Mesenteric fat pad (tissue), 1 donor: ENCODE results near the gene ATP13A1. TPM values are rescaled to one million over a fixed set of nuclear protein-coding genes. Genes with fewer than 3 reads are reported as not detected.
"Not testable (repeated sequence)": the region's sequence is repeated elsewhere in the genome, so short reads cannot be mapped to it uniquely, and the experiment has no call there.

Experiments
- DNase-seq: peaks from one replicate; pipeline ENCODE4 v3.0.0-alpha.2; 2020; ENCODE audit warnings: low spot score
- total RNA-seq: library from RNA; stranded (reverse); fragmentation: NEBNext Ultra II Directional; extraction: Animal tissue kit (Norgen Biotek cat#: 25700); gene quantifications from one replicate; pipeline ENCODE4 v1.2.1, GENCODE V29; 2021
- donor health status: DM: yes; HTN: yes; CAD: no.

ATP13A1 gene
- total RNA-seq, 1 donor from 2014 or later, result 38.4 TPM

DNA sequence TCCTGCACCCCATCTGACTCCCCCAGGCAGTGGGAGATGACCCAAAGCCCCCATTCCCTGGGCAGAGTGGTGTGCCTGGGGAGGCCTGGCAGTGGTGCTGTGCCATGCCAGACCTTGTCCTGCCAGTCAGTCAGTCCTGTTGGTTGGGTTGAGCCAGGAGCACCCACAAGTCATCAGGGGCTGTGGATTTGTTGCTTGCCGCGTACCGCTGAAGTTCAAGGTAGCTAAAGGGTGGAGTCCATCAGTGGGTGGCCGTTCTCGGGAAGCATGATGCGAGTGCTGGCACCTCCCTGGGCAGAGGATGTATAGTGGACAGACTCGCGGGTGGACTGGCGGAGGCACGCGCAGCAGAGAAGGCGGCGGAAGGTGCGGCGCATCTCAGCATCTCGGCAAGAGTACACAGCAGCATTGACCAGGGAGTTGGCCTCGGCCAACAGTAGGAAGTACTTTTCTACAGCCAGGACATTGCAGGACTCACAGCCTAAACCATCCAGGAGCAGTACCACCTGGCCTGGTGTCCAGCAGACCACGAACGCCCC lies 39.4 kb downstream of the ATP13A1 start:
- no peak for DNase-seq

DNA sequence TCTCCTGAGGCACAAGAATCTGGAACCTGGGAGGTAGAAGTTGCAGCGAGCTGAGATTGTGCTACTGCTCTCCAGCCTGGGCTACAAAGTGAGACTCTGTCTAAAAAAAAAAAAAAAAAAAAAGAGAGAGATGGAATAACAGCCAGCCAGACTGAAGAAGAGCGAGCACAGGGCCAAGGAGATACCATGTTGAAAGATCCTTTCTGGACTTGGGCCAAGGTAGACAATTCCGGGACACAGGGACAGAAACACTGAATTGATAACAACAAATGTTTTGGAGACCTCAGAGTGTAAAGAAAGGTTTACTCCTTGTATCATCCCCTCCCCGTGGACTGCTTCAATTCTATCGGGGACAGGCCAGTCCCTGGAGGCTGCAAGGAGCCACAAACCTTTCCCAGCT lies 40.1 kb downstream of the ATP13A1 start:
- no peak for DNase-seq

DNA sequence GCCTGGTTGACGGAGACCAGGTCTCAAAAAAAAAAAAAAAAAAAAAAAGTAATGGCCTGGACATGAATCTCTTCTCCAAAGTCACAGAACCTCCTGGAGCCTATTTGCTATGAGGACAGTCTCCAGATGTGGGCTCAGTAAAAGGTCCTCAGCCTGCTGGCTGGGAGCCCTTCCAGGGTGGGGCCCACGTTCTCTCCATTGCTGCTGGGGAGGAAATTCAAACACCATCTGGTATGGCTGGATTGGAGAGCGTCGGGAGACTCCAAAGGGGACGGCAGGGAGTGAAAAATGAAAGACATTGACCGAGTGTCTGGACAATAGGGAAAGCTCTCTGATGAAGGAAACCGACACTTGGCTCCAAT lies 43.6 kb downstream of the ATP13A1 start:
- DNase-seq, result no peak

DNA sequence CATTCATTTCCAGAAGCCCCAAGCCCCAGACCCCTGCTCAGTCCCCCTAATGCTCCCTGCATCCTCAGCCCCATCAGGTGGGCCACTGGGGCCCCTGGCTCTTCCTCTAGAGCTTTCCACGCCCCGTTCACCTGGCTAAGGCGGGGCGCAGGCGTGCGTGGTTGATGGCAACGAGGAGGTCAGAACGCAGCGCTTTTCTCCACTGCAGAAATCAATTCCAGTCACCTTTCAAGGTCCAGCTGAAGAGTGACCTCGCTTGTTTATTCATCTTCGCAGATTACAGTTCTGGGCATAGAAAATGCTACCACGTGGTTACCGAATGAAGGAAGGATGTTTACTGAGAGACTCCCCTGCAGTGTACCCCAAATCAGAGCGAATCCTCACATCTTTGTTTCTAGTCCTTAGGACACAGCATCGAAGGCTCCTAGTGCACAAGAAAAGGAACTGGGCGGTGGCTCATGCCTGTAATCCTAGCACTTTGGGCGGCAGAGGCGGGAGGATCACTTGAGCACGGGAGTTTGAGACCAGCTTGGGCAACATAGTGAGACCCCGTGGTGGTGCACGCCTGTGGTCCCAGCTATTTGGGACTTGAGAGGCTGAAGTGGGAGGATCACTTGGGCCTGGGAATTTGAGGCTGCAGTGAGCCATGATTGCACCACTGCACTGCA lies 44.2 kb downstream of the ATP13A1 start:
- no peak for DNase-seq

DNA sequence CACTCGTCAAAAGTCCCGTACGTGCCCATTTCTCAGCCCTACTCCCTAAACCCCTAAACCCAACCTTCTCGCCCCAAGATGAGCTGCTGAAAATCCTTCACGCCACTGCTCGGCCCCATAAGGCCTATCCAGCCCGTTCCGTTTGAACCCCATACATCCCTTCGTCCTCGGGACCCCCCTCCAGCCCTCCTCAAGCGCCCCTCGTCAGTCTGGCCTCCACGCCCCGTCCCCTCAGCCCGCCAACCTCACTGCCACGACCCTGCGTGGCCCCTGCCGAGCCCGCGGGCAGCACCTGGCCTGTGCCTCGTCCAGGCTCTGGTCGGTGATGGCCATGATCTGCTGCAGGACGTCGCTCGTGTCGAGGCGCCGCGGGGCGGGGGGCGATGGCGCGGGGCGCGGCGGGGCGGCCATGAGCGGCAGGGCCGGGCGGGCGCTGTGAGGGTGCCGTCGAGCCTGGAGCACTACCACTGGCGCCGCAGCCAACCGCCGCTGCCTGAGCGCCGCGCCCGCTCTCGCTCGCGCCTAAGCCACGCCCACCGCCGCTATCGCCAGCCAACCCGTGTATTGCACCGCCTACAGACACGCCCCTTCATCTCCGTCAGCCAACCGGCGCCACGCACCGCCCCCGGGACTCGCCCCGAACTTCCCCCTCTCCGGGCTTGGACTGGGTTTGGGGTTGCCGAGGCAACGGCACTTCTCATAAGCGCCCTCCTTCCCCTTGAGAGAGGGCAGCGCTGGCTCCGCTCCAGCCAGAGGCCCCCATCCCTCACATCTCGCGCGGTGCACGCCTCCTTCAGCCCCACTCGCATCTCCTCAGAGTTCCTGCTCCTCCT lies 45.0 kb downstream of the ATP13A1 start, which contains the start of gene PBX4:
Gene PBX4, minus strand, starts transcription at position 469 of the 833 bp plus-strand sequence. Its CDS starts 58 bp downstream, at position 411.
- peak; percentile 97 for DNase-seq

DNA sequence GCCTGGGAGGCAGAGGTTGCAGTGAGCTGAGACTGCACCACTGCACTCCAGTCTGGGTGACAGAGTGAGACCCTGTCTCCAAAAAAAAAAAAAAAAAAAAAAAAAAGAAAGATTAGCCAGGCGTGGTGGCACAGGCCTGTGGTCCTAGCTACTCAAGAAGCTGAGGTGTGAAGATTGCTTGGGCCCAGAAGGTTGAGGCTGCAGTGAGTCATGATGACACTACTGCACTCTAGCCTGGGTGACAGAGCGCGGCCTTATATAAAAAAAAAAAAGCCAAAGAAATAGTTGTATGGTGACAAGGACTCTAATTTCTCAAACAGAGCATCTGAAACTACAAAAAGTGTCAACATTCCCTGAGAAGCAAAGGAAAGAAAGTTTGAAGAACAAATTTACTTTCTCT lies 48.4 kb downstream of the ATP13A1 start:
- DNase-seq, result no peak

DNA sequence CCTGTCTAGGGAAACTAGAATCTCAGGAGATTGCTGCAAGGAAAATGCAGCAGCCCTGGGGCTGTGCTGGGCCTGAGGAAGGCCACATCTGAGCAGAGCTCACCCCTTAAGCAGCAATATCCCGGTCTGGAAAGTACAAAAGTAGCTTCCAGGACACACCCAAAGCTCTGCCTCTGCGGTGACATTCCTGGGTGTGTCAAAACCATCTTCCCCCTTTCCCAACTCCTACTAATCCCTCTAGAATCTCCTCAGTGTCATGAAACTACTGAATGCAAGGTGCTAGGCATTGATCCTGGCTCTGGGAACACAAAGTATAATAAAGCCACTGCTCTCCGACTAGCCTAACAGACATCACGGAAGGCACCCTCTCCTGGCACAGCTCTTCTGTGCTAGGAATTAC lies 50.0 kb downstream of the ATP13A1 start:
- DNase-seq, result no peak

DNA sequence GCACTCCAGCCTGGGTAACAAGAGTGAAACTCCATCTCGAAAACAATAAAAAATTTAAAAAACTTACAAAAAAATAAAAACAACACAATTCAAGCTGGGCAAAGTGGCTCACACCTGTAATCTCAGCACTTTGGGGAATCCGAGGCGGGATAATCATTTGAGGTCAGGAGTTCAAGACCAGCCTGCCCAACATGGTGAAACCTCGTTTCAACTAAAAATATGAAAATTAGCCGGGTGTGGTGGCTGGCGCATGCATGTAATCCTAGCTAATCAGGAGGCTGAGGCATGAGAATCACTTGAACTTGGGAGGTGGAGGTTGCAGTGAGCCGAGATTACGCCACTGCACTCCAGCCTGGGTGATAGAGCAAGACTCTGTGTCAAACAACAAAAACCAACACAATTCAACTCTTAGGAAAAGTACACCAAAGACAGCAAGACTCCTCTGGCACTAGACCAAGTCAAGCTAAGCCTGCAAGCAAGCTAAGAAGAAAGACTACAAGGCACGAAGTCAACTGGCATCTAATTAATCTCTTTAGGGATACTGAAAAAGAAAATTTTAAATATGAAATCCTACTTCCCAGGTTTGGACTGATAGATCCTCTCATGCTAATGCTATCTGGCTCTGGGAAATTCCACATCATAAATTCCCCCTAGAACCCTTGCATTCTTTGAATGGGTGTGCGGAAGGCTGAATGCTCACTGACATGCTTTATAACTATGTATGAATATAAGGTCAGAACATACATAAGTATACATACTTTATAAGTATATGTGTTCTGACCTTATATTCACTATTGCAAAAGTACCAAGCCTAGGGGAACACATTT lies 52.9 kb downstream of the ATP13A1 start:
- no peak for DNase-seq

DNA sequence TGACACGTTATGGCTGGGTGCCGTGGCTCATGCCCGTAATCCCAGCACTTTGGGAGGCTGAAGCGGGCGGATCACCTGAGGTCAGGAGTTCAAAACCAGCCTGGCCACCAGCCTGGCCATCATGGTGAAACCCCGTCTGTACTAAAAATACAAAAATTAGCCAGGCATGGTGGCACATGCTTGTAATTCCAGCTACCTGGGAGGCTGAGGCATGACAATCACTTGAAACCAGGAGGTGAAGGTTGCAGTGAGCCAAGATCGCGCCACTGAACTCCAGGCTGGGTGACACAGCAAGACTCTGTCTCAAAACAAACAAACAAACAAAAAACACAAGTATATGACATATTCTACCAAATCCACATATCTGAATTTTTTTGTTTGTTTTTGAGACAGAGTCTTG lies 56.8 kb downstream of the ATP13A1 start:
- not testable (repeated sequence) for DNase-seq

DNA sequence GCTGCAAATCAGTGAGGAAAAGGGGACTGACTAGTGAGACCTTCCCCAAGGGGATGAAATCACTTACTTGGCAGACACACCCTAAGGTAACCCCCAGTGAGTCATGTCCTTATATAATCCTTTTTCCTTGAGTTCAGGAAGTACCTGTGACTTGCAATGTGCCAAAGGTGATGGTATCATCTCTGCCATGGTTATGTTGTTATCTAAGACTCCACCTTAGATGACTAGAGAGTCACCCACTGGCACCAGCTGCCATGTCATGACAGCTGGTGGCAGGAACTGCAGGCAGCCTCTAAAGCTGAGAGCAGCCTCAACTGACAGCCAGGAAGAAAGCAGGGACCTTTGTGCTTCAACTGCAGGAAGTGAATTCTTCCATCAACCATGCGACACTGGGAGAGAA lies 57.5 kb downstream of the ATP13A1 start:
- DNase-seq, result no peak

DNA sequence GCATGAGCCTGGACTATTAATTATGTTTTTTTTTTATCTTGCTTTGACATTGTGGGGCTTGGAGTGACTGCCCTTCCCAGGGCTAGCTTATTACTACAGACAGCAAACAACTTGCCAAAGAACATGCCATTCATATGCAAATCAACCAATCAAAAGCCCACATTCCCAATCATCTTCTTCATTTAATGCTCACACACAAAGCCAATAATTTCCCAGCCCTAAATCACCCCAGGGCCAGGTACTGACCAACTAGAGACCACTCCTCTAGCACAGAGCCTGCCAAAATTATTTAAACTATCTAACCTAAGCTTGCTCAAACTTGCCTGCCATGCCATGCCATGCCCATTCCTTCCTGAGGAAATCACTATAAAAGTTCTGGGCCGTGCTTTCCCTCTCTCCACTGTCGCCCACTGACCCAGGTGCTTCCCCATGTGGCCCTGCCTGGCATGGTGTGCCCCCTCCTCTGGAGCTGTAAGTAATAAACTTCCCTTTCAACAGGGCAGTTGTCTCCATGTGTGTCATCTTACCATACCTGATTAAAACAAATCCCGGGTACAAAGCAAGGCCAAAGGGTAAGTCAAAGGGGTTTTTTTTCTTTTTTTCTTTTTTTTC lies 60.7 kb downstream of the ATP13A1 start:
- no peak for DNase-seq

DNA sequence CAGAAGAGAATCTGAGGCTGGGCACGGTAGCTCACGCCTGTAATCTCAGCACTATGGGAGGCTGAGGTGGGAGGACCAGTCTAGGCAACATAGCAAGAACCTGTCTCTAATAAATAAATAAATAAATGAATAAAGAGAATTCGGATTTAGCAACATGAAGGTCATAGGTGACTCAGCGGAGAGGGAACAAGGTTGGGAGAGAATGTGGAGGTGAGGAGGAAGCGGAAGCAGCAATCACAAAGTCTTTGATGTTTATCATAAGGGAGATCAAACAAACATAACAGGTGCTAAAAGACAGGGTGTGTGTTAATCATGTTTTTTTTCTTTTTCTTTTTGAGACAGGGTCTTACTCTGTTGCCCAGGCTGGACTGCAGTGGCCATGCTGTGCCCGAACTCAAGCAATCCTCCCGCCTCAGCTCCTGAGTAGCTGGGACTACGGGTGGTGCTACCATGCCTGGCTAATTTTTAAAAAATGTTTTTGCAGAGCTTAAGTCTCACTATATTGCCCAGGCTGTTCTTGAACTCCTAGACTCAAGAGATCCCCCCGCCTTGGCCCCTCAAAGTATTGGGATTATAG lies 61.3 kb downstream of the ATP13A1 start:
- no peak for DNase-seq

DNA sequence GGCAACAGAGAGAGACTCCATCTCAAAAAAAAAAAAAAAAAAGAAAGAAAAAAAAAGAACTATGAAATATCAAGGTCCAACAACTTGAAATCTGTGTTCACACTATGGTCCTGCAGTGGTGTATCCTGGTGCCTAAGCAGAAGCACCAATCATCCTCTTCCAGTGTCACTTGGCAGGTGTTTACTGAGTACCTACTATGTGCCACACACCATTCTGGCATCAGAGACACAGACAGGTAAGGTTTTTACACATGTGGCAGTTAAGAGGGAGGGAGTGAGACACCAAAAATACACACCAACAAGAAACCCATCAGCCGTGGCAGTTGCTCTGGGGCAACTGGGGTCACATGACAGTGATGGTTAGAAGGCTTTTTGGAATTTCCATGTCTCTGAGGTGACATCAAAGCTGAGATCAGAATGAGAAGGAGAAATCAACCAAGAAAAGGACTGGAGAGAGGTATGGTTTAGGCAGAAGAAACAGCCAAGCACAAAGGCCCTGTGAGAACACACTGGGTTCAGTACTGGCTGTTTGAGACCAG lies 62.6 kb downstream of the ATP13A1 start:
- no peak for DNase-seq

DNA sequence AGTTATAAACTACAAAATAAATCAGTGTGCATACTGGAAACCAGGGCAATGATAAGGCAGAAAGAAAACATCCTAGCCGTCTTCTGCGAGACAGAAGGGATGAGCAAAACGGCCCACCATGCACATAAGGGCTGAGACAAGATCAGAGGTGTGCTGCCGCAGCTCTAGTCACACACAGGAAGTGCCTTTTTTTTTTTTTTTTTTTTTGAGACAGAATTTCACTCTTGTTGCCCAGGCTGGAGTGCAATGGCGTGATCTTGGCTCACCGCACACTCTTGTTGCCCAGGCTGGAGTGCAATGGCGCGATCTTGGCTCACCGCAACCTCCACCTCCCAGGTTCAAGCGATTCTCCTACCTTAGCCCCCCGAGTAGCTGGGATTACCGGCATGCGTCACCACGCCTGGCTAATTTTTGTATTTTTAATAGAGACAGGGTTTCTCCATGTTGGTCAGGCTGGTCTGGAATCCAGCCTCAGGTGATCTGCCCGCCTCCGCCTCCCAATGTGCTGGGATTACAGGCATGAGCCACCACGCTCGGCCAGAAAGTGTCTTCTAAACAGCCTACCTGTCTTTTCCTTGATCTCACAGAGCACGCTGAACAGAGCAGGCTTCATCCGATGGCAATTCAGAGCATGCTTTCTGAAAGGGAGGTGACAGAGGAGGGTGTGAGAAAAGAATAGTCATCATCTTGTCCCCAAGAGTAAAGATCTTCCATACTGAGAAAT lies 64.6 kb downstream of the ATP13A1 start:
- not testable (repeated sequence) for DNase-seq

DNA sequence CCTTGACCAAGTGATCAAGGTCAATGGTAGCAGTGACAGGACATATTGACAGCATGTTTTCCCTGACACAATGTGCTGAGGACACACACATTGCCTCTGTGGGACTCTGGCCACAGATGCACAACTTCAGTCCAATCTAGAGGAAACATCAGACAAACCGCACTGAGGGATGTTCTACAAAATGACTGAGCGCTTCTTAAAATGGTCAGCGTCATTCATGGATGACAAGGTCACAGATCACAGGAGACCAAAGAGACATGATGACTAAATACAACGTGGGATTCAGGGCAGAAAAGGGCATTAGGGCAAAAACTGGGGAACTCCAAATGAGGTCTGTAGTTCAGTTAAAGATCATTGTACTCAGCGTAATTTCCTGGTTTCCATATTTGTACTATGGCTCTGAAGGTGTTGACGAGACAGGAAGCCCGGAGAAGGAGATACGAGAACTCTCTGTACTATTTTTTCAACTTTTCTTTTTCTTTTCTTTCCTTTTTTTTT lies 65.6 kb downstream of the ATP13A1 start:
- no peak for DNase-seq
